Mesodermal cell (in vitro differentiated cells): ENCODE data around the gene TMEM240.
"Not testable (repeated sequence)": the region's sequence is repeated elsewhere in the genome, so short reads cannot be mapped to it uniquely, and the experiment has no call there.

Experiments used
- H3K27ac ChIP-seq: 2 replicates; pipeline ENCODE4 v1.7.0; 2013; ENCODE audit warnings: mild to moderate bottlenecking, low read depth, low read length, moderate library complexity; ENCODE audit not compliant: severe bottlenecking
- H3K36me3 ChIP-seq: 2 replicates; pipeline ENCODE4 v1.7.1; 2013; ENCODE audit warnings: mild to moderate bottlenecking, low read length, moderate library complexity; ENCODE audit not compliant: control insufficient read depth, insufficient read depth
- H3K4me1 ChIP-seq: one replicate; pipeline ENCODE4 v1.7.1; 2013; ENCODE audit warnings: mild to moderate bottlenecking, low read length; ENCODE audit not compliant: insufficient read depth, control insufficient read depth, poor library complexity, severe bottlenecking
- H3K4me3 ChIP-seq: 2 replicates; pipeline ENCODE4 v1.7.0; 2013; ENCODE audit warnings: low read length, control low read depth, mild to moderate bottlenecking; ENCODE audit not compliant: insufficient read depth, poor library complexity, severe bottlenecking; ENCODE audit errors: extremely low read depth
- H3K9me3 ChIP-seq: 2 replicates; pipeline ENCODE4 v1.7.1; 2013; ENCODE audit warnings: mild to moderate bottlenecking, low read length, moderate library complexity; ENCODE audit not compliant: control insufficient read depth
- WGBS, 2 experiments: methylation state at CpG; one replicate each; pipeline ENCODE4 v1.1.5; 2013; ENCODE audit warnings: missing lambda C conversion rate in 2 of 2; ENCODE audit not compliant: insufficient coverage in 2 of 2; 5-methylcytosine and 5-hydroxymethylcytosine counted together

The TMEM240 gene

GRCh38 chr1:1529936-1530335, 10.5 kb downstream of the TMEM240 start:
- Histone ChIP-seq H3K9me3 (peaks cover 12% of the 10 kb centered on the region), H3K4me3 (no peak overlapping the region), H3K36me3 (peaks cover 63% of the 10 kb centered on the region), H3K4me1 (no peaks in the 10 kb centered on the region), H3K27ac (no peak overlapping the region)
- 97 to 98% methylated on average over 6 to 8 of the region's 8 CpGs for WGBS, 2 experiments

- Histone ChIP-seq H3K36me3 (peaks cover 61% of the 10 kb centered on the region), H3K27ac (no peak overlapping the region), H3K4me3 (no peak overlapping the region), H3K9me3 (peaks cover 12% of the 10 kb centered on the region), H3K4me1 (no peaks in the 10 kb centered on the region)
- 95 to 100% methylated on average over 11 to 14 of the region's 18 CpGs for WGBS, 2 experiments
These were observed 11.1 kb downstream of the TMEM240 start for GRCh38 chr1:1529321-1529720.

GRCh38 chr1:1528301-1529267, 11.8 kb downstream of the TMEM240 start:
- Histone ChIP-seq H3K9me3 (peaks cover 12% of the 10 kb centered on the region), H3K4me3 (no peak overlapping the region), H3K27ac (no peak overlapping the region), H3K36me3 (peaks cover 63% of the 10 kb centered on the region), H3K4me1 (no peaks in the 10 kb centered on the region)
- 95 to 96% methylated on average over 28 to 33 of the region's 37 CpGs for WGBS, 2 experiments

- Histone ChIP-seq H3K4me3 (no peak overlapping the region), H3K4me1 (no peaks in the 10 kb centered on the region), H3K36me3 (peaks cover 62% of the 10 kb centered on the region), H3K27ac (no peak overlapping the region), H3K9me3 (peaks cover 12% of the 10 kb centered on the region)
- WGBS, 2 experiments, result 96 to 97% methylated on average over 30 of the region's 31 CpGs
These were observed 13.2 kb downstream of the TMEM240 start for GRCh38 chr1:1527092-1527816.

GRCh38 chr1:1526476-1526875, 13.9 kb downstream of the TMEM240 start:
- 100% methylated on average over 2 to 5 of the region's 21 CpGs for WGBS, 2 experiments
- H3K4me1 ChIP-seq, H3K4me3 ChIP-seq, H3K27ac ChIP-seq: not testable (repeated sequence)
- Histone ChIP-seq H3K9me3 (peaks cover 12% of the 10 kb centered on the region), H3K36me3 (peaks cover 62% of the 10 kb centered on the region)

- H3K4me1 ChIP-seq, H3K4me3 ChIP-seq, H3K27ac ChIP-seq, H3K9me3 ChIP-seq: not testable (repeated sequence)
- H3K36me3 ChIP-seq, result peaks cover 59% of the 10 kb centered on the region
- WGBS, 2 experiments, result 94 to 99% methylated on average over 26 to 27 of the region's 30 CpGs
These were observed 15.6 kb downstream of the TMEM240 start for GRCh38 chr1:1524750-1525383.

GRCh38 chr1:1523651-1524050, 16.8 kb downstream of the TMEM240 start:
- not testable (repeated sequence) for H3K9me3 ChIP-seq, H3K4me1 ChIP-seq, H3K27ac ChIP-seq, H3K4me3 ChIP-seq
- peaks cover 48% of the 10 kb centered on the region for H3K36me3 ChIP-seq
- WGBS, 2 experiments, result 92 to 96% methylated on average over 13 to 15 of the region's 17 CpGs

GRCh38 chr1:1523226-1523625, 17.2 kb downstream of the TMEM240 start:
- H3K4me1 ChIP-seq, H3K27ac ChIP-seq, H3K4me3 ChIP-seq, H3K9me3 ChIP-seq: not testable (repeated sequence)
- WGBS, 2 experiments, result 92 to 97% methylated on average over 16 to 26 of the region's 31 CpGs
- H3K36me3 ChIP-seq, result peaks cover 48% of the 10 kb centered on the region

GRCh38 chr1:1522536-1522935, 17.9 kb downstream of the TMEM240 start:
- H3K4me3 ChIP-seq, H3K9me3 ChIP-seq, H3K27ac ChIP-seq, H3K4me1 ChIP-seq: not testable (repeated sequence)
- 96 to 98% methylated on average over 7 to 19 of the region's 30 CpGs for WGBS, 2 experiments
- H3K36me3 ChIP-seq, result peaks cover 47% of the 10 kb centered on the region

- no peaks in the 10 kb centered on the region for H3K9me3 ChIP-seq
- H3K27ac ChIP-seq, result no peak overlapping the region
- WGBS, 2 experiments, result 97 to 99% methylated on average over 17 to 18 of the region's 19 CpGs
- no peaks in the 10 kb centered on the region for H3K4me1 ChIP-seq
- H3K4me3 ChIP-seq, result no peak overlapping the region
- peaks cover 51% of the 10 kb centered on the region for H3K36me3 ChIP-seq
These were observed 19.1 kb downstream of the TMEM240 start for GRCh38 chr1:1521331-1521730.
